Fibroblast of mammary gland (primary cell): ENCODE results near the gene BPIFB6.

Source experiments
- DNase-seq: peaks from one replicate; pipeline ENCODE4 v3.0.0-alpha.2; 2010; ENCODE audit warnings: low read depth
- H3K4me3 ChIP-seq: 2 replicates; pipeline ENCODE4 v1.5.1; 2011; ENCODE audit warnings: low read depth, mild to moderate bottlenecking, low read length, moderate library complexity; ENCODE audit not compliant: control insufficient read depth
- TF ChIP-seq, protein P1 (sequence below): conservative IDR thresholded peaks from 2 replicates; pipeline ENCODE4 v1.5.1; 2011; ENCODE audit warnings: low read depth, low read length, inconsistent platforms; ENCODE audit not compliant: control insufficient read depth, insufficient read depth

Gene BPIFB6

DNA sequence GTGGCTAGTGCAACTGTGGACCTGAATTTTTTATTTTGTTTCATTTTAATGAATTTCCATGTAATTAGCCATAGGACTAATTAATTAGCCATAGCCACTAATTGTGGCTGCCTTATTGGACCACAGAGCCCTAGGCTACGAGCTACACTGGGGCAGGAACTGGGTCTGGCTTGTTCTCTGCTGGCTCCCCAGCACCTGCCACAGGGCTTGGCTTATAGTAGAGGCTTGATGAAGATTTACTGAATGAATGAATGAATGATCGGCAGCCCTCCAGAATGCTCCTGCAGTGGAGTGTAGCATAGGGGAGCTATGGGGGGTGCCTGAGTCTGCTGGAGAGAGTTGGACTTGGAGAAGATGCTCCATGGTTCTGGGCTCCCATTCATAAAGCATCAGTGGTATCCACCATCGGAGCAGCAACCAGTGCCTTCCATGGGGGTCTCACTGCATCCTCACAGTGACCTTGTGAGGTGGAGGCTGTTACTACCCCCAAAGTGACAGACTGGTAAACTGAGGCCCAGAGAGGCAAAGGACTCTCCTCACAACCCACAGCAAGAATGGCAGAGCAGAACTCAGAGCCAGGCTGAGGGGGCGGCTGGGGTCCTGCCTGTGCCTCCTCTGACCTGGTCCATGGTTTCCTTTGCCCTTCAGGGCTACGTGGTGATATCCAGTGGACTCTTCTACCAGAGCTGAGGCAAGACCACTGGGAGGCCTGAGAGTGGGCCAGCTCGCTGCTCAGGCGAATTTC, 8.6 kb upstream of the BPIFB6 start:
- TF ChIP-seq, protein P1, sequence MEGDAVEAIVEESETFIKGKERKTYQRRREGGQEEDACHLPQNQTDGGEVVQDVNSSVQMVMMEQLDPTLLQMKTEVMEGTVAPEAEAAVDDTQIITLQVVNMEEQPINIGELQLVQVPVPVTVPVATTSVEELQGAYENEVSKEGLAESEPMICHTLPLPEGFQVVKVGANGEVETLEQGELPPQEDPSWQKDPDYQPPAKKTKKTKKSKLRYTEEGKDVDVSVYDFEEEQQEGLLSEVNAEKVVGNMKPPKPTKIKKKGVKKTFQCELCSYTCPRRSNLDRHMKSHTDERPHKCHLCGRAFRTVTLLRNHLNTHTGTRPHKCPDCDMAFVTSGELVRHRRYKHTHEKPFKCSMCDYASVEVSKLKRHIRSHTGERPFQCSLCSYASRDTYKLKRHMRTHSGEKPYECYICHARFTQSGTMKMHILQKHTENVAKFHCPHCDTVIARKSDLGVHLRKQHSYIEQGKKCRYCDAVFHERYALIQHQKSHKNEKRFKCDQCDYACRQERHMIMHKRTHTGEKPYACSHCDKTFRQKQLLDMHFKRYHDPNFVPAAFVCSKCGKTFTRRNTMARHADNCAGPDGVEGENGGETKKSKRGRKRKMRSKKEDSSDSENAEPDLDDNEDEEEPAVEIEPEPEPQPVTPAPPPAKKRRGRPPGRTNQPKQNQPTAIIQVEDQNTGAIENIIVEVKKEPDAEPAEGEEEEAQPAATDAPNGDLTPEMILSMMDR = no peak
- DNase-seq = no peak
- no peak overlapping the region for H3K4me3 ChIP-seq

- H3K4me3 ChIP-seq = no peak overlapping the region
- TF ChIP-seq, protein P1 = no peak
- DNase-seq = no peak
These were observed 7.8 kb upstream of the BPIFB6 start for GRCh38 chr20:33023439-33024242.

DNA sequence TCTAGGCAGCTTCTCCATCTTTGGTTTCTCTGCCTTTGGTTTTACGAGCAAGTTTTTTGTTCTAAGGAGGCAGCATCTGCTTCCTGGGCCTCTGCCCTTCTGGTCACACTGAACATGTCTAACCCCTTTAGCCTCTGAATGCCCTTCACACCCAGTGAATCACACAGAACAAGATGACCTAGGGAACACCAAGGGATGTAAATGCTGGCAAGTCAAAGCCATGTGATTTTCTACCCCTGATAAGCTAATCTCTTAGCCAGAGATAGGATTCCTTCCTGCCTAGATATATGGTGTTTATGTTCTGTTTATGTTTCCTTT, 7.2 kb upstream of the BPIFB6 start:
- DNase-seq = no peak
- TF ChIP-seq, protein P1 = no peak
- H3K4me3 ChIP-seq = no peak overlapping the region

DNA sequence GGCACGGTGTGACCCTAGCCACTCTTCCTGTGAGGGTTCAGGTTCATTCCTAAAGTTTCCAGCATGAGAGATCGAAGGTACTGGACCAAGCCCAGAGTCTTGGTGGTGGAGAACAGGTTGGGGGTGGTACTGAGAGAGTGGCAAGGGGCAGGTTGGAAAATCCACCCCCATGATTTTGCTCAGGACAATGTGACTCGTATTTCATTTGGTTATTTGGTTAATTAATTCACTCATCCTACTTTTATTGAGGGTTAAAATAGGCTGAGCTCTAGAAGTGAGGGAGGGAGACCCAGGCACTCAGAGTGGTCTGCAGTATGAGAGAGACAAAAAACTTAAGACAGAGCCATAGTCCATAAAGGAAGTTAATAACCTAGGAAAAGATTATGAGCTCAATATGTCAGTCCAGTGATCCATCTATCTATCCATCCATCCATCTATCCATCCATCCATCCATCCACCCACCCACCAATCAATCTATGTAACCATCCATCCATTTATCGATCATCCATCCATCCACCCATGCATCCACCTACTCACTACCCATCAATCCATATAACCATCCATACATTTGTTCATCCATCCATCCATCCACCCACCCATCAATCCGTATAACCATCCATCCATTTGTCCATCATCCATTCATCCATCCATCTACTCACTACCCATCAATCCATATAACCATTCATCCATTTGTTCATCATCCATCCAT, 6.7 kb upstream of the BPIFB6 start:
- no peak overlapping the region for H3K4me3 ChIP-seq
- DNase-seq = no peak
- TF ChIP-seq, protein P1 = no peak

DNA sequence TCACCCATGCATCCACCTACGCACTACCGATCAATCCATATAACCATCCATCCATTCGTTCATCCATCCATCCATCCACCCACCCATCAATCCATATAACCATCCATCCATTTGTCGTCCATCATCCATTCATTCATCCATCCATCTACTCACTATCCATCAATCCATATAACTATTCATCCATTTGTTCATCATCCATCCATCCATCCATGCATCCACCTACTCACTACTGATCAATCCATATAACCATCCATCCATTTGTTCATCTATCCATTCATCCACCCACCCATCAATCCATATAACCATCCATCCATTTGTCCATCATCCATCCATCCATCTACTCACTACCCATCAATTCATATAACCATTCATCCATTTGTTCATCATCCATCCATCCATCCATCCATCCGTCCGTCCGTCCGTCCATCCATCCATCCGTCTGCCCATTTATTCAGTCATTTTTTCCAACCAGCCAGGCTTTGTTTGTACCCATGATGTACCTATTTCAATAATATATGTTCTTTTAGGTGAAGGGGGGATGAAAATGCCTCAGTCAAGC, 6.1 kb upstream of the BPIFB6 start:
- no peak for DNase-seq
- TF ChIP-seq, protein P1 = no peak
- no peak overlapping the region for H3K4me3 ChIP-seq

DNA sequence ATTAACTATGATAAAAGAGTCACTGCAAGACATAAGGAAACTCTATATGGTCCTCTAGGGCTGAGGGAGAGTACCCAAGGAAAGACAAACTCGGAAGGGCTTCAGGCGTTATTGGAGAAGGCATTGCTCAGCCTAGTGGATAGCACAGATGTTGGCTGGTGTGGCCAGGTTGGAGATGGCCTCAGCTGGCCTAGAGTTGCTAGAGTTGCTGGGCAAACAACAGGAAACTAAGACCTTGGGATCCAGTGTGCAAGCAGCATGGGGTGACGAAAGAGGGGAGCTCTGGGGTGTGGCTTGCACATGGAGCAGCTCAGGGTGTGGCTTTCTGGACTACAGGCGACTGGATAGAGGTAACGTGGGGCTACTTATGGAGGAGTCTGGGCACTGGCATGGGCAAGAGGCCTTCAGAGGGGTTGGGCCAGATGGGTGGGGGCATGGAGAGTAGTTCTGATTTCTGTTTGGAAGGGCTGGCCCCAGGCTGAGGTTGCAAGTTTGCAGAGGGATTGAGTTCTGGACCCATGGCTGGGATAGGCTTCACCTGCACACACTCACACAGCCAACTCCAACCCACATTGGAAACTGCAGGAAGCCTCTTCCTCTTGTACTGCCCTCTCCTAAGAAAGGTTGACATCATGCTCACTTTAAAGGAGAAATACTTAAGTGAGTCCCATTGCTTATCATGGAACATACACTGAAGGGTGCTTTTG, 5.2 kb upstream of the BPIFB6 start:
- TF ChIP-seq, protein P1 = no peak
- no peak overlapping the region for H3K4me3 ChIP-seq
- no peak for DNase-seq
